GM19395 (cell line): ENCODE results near the gene NPEPPS.
"Not testable (repeated sequence)": the region's sequence is repeated elsewhere in the genome, so short reads cannot be mapped to it uniquely, and the experiment has no call there.

Experiments
- ATAC-seq: cut with Tn5 transposase; IDR thresholded peaks from one replicate; pipeline ENCODE4 v1.9.1; 2021; ENCODE audit warnings: mild to moderate bottlenecking, moderate library complexity; ENCODE audit not compliant: unreplicated experiment

Gene NPEPPS

GRCh38 chr17:47561698-47562405 is 30.9 kb downstream of the NPEPPS start:
- not testable (repeated sequence) for ATAC-seq

DNA sequence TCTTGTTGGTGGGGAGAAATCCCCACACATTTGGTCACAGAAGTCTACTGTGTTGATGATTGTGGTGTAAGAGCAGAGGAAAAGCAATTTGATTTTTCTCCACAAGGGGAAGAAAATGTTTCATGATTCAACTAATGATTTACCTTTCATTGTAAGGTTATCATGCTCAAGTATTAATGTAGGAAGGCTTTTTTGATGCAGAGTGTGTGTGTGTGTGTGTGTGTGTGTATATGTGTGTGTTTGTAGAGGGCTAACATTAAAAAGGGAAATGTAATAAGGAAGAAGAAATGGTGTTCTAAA is 31.4 kb downstream of the NPEPPS start:
- ATAC-seq: not testable (repeated sequence)

- ATAC-seq: not testable (repeated sequence)
Measured at GRCh38 chr17:47567261-47567660, 36.4 kb downstream of the NPEPPS start.

DNA sequence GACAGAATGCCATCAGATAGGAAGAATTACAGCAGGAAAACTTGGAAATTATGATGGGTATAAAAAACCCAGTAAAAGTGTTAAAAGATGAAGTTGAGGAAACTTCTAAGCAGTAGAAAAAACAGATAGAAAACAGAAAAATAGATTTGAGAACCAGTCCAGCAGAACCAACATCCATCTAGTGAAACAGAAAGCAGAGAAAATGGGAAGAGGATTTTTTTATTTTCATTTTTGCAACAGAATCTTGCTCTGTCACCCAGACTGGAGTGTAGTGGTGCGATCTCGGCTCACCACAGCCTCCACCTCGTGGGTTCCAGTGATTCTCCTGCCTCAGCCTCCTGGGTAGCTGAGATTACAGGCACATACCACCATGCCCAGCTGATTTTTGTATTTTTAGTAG is 41.7 kb downstream of the NPEPPS start:
- ATAC-seq: not testable (repeated sequence)

GRCh38 chr17:47582416-47582815 is 51.5 kb downstream of the NPEPPS start:
- not testable (repeated sequence) for ATAC-seq

- not testable (repeated sequence) for ATAC-seq
Measured at GRCh38 chr17:47586378-47587055, 55.6 kb downstream of the NPEPPS start.

GRCh38 chr17:47593522-47593921 is 62.6 kb downstream of the NPEPPS start:
- ATAC-seq: not testable (repeated sequence)

DNA sequence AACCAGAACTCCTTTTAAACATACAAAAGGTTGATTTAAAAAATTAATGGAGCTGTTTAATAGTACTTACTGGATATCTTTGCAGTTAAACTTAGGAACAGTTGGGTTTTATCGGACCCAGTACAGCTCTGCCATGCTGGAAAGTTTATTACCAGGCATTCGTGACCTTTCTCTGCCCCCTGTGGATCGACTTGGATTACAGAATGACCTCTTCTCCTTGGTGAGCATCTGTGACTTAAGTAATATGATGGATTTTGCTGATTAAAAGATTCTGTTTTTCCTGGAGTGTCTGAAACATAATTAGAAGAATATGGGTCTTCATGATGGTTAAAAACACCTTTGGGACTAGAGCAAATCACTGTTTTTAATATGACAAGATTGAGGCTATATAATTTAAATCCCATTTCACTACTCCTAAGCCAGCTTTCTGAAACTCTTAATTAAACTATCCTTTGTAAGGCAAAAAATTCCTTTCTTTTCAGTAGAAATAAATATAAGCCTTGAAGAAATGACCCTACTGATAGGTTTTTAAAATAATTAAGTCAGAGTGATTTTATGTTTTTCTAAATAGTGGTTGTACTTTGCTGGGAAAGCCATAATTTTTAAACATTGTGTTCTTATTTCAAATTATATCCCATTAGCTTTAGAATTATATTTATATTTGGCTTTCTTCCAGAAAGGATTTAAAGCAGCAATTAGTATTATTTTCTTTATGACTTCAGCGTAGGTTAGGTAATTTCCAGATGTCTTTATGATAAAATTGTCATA is 73.1 kb downstream of the NPEPPS start:
- no peak for ATAC-seq

GRCh38 chr17:47604598-47604927 is 73.7 kb downstream of the NPEPPS start:
- no peak for ATAC-seq

- no peak for ATAC-seq
Measured at GRCh38 chr17:47605011-47605410, 74.1 kb downstream of the NPEPPS start.

- no peak for ATAC-seq
Measured at GRCh38 chr17:47607481-47607880, 76.6 kb downstream of the NPEPPS start.

DNA sequence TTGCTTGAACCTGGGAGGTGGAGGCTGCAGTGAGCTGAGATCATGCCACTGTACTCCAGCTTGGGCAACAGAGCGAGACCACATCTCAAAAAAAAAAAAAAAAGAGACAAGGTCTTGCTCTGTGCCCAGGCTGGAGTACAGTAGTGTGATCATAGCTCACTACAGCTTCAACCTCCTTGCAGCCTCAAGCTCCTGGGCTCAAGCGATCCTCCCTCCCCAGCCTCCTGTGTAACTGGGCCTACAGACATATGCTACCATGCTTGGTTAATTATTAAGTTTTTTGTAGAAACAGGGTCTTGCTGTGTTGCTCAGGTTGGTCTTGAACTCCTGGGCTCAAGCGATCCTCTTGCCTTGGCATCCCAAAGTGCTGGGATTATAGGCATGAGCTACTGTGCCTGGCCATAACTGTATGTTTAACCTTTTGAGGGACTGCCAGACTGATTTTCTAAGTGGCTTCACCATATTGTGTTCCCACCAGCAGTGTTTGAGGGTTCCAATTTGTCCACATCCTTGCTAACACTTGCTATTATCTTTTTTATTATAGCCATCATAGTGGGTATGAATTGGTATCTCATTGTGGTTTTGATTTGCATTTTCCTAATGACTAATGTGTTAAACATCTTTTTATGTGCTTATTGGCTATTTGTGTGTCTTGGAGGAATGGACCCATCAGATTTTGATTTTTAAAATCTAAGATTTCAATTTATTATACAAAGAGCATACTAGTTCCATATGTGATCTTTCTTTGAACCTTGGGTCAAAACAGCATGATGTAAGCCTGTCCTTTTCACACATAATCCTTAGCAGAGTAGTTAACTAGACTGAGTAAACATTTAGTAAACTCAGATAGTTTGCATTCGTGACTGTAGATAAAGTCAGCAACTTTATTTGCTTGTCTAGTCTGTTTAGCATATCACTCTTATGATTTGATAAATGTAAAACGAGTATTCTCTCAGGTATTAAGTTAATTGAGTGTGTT is 80.8 kb downstream of the NPEPPS start:
- ATAC-seq: no peak

DNA sequence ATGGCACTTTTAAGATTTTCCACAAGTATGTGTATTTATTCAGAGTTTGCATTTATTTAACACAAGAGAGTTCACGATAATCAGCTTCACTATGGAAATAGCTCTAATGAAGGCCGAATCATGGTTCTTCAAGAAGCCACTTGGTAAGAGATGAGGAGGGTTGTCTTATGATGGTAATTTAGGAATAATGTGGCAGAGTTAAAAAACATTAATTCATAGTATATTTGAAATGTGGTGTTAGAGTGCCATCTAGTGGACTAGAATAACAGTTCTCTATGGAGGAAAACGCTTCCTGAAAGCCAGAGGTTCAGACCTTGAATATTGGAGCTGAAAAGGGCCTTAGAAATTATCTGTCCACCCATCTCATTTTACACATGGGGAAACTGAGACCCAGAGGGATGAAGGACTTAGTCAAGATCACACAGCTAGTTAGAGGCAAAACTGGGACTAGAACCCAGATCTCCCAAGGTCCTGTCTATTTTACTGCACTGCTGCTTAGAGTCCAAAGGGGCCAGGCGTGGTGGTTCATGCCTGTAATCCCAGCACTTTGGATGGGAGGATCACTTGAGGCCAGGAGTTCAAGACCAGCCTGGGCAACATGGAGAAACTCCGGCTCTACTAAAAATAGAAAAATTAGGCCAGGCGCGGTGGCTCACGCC is 85.0 kb downstream of the NPEPPS start:
- ATAC-seq: no peak

GRCh38 chr17:47618410-47618809 is 87.5 kb downstream of the NPEPPS start:
- no peak for ATAC-seq

DNA sequence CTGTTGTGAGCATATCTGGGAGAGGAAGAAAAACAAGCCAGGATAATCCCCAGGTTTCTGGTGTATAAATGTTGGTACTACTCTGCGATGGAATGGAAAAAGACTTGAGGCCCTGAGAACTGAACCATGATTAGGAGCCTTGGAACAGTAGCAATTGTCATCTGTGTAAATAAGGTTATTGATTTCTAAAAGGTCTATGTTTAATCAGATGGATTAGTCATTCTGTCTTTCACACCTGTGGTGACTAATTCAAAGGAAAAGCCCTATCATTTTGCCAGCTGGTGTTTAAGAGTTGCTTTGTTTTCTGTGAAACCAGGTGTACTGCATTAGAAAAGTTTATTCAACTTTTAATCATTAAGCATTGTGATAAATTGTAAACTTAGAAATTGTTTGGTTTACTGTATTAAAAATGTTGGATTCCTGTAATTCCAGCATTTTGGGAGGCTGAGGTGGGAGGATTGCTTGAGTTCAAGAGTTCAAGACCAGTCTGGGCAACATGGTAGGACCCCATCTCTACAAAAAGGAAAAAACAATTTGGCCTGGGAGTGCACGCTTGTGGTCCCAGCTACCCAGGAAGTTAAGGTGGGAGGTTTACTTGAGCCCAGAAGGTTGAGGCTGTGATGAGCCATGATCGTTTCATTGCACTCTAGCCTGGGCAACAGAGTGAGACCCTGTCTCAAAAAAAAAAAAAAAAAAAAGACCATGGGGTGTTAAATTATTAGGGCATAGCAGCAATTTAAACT is 89.8 kb downstream of the NPEPPS start:
- ATAC-seq: no peak

DNA sequence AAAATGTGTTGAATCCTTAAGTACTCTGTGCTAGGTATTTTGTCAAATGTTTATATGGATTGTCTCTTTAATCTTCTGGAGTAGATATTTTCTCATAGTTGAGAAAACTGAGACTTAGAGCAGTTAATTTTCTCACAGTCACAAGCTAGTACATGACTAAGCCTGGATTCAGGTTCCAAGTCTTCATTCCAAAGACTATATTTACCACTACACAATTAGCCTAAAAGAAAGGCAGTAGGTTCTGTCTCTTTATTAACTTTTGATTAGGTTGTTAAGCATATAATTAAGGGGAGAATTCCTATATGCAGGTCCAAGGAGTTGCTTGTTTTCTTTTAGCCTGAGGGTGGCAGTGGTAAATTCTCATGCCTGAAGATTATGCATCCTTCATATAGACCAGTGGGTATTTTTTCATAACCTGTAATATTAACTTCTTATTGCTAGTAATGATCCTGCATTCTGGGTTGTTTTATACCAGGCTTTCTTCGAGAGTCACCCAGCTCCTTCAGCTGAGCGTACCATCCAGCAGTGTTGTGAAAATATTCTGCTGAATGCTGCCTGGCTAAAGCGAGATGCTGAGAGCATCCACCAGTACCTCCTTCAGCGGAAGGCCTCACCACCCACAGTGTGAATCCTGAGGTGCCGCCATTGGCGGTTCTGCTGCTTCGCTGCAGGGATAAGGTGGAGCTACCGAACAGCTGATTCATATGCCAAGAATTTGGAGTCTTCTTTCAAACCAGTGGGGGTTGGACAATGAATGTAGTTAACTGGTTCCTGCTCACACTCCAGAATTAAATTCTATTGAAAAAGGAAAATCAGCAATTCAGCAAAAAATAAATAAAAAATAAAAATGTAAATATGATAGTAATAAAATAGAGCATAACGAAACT is 90.6 kb downstream of the NPEPPS start:
- no peak for ATAC-seq

DNA sequence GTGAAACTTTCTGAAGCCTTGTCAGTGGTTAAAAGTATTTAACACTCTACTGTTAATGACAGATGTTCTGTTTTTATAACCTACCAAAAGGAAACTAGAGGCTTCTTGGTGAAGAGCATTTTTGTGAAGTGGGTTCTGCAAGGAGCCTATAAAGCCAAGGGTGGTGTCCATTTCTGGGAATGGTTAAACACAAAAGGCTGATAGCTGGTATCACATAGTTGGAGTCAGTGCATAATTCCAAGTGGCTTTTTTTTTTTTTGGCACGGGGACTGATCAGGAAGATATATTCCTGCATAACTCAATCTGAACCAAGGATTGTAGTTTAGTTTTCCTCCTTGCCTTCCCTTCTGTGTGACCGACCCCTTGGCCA is 91.3 kb downstream of the NPEPPS start:
- no peak for ATAC-seq

DNA sequence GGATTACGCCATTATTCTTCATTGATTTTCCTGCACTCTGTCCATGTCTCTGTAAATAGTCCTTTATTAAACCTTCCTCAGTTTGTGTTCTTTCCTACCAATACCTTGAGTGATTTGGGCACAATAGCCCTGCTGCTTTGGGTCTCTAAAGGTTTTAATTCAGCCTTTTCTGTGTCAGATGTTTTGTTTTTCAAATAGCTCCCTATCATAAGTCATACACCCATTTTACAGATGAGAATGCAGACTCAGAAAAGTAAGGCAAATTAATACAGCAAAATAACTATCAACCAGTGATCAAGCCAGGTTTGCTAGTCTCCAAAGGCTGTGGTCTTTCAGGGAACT is 93.8 kb downstream of the NPEPPS start:
- no peak for ATAC-seq

GRCh38 chr17:47628014-47628566 is 97.2 kb downstream of the NPEPPS start:
- ATAC-seq: no peak
